Hematopoietic multipotent progenitor cell treated with erythropoietin and hydrocortisone succinate and interleukin-3 and kit ligand, for 4 days (in vitro differentiated cells): ENCODE measurements around the gene SPTA1.
"Not testable (repeated sequence)": the region's sequence is repeated elsewhere in the genome, so short reads cannot be mapped to it uniquely, and the experiment has no call there.

Experiments used
- DNase-seq: peaks from one replicate; pipeline ENCODE4 v3.0.0-alpha.2; 2015

Gene SPTA1

DNA sequence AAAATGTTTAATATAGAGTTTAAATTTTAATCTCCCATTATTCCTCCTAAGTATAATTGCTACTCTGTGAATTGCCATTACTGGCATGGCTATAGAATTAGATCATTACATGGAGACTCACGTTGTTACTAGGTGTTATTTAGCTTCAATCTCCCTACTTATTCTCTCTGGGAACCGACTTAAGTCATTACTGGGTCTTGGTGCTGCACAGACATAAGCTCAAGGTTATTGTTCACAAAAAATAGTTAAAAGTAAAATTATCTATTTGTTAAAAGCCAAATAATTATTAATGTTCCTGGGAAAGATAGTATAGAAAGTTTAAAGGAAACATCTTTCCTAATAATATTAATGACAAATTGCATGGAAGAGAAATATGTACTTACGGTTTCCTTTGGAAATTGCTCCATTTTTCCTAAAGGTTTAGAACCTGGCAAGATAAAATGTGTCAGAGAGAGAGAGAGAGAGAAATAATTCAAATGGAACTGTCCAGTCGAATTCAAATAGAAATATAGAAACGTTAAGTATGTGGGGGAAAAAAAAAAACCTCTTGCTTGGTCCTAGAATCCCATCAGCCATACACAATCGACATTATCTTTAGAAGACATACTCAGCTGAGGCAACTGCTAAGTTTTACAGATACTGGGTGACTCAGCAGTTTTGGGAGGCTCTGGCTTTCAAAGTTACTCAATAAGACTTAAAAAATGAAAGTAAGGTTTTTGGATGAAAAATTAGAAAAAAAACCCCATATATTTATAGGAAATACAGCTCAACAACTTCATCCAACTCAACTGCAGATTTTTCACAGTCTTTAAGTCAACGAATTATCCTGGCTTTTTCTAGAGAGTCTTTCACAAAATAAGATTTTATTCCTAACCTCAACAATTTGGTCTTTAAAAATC is at the start of gene SPTA1:
Gene SPTA1, minus strand, starts transcription at position 605 of the 899 bp plus-strand sequence. Its CDS starts 198 bp downstream, at position 407.
- peak; percentile 97 for DNase-seq

GRCh38 chr1:158735848-158736247 is 49.3 kb upstream of the SPTA1 start:
- DNase-seq = no peak

DNA sequence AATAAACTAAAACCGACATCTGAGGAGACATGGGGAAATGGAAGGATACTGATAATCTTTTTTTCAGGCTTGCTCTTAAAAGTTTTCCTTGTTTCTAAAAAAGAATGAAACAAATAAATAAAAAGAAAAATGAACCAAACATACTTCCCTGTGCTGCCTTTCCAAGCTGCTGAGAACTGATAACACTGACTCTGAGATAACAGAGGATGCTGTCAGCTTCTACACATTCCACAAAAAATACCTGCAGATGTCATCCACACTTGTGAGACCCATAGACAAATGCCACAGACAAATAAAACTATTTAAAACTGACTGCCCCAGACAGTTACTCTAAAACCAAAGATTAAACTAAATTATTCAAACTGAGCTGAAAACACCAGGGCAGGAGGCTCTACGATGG is 46.0 kb upstream of the SPTA1 start:
- peak; percentile 34 for DNase-seq

DNA sequence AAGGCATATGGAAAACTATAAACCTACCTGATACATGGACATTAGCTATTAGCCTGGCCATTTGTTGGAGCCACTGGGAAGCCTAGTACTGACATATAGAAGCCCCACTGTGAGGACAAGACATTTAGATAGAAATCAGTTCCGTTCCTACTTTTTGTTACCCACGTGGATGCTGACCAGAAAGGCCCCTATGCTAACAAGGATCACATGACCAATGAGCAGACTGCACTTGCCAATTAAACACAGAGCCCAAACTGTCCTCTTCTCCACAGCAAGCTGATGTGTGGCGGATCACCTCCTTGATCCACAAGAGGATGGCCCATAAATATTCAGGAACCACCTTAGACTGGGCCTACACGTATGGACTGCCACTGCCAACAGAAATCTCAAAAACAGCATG is 45.2 kb upstream of the SPTA1 start:
- no peak for DNase-seq

DNA sequence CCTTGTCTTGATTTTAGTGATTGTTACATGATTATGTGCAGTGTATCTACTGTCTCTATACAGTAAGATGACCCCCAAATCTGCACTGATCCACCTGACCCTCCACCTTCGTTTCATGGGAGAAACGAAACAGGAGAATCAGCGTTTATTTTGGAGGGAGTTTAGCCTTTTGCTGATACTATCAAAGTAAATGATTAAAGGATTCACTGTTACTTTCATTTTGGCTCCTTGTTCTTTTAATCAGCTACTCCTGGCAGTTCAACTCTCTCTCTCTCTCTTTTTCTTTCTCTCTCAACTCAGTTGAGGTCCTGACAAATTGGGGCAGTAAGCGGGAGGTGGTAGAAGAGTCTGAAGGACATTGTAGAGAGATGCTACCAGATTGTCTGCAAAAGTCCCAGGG is 43.9 kb upstream of the SPTA1 start:
- no peak for DNase-seq

DNA sequence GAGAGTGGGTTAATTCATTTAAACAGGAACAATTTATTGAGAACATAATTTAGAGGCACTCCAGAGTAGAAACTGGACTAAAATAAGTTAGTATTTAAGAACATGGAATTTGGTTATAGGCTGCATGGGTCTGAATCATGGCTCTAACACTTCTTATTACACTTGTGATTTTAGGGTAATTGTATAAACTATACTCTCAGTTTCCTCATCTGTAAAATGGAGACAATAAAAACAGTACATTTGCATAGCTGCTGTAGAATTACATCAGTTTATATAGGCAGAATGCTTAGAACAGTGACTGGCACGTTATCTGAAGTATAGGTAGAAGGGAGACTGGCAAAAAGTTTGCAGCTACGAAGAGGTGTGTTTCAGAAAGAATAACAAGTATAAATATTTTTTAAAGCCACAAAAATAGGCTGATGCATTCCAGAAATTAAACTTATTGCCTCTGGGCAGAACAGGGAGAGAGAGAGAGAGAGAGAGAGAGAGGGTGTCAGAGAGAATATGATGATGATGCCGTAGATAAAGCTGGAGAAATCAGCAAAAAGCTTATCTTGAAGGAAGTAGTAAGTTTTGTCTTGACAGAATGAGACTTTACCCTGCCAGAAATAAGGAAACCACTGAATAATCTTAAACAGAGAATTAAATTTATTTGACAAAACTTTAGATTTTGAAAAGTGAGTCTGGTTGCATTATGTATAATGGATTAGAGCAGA is 42.2 kb upstream of the SPTA1 start:
- peak; percentile 27 for DNase-seq

DNA sequence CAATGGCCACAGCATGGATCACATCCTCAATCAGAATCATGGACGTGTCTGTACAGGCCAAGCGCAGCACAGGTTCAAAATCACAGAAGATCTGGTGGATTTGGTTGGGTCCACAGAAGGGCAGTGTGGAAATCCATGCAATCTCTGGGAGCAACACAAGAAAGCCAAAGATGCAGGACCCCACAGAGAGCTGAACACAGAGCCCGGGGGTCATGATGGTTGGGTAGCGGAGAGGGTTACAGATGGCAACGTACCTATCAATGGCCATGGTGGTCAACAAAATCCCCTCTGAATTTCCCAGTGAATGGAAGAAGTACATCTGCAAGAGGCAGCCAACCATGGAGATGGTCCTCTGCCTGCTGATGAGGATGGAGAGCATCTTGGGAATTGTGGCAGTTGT is 37.9 kb upstream of the SPTA1 start:
- no peak for DNase-seq

GRCh38 chr1:158720620-158721019 is 34.1 kb upstream of the SPTA1 start, which contains the start of gene OR6K3:
Gene OR6K3, minus strand, starts transcription at chr1:158720720. Its CDS starts 2,605 bp downstream, at chr1:158718115.
- DNase-seq = no peak

GRCh38 chr1:158719664-158720063 is 33.1 kb upstream of the SPTA1 start:
- no peak for DNase-seq

- DNase-seq = no peak
Observed at GRCh38 chr1:158717344-158717743, 30.8 kb upstream of the SPTA1 start.

GRCh38 chr1:158716335-158716734 is 29.8 kb upstream of the SPTA1 start:
- no peak for DNase-seq

DNA sequence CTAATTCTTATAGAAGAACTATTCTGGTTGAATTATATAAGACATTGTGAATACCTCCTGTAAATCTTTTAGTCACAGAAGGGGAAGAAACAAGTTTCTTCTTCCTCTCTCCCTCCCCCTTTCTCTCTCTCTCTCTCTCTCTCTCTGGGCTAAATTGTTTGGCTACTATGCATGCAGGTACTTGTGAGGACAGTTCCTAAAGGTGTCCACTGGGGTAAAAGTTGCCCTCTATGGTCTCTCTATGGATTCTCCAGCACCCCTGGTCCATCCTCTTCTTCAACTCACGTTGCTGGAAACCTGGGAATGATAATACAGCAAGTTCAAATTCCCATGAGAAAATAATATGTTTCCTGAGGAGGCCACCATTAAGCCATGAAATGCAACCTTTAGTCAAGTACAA is 28.2 kb upstream of the SPTA1 start:
- DNase-seq = no peak

- DNase-seq = no peak
Observed at GRCh38 chr1:158711098-158711497, 24.6 kb upstream of the SPTA1 start.

DNA sequence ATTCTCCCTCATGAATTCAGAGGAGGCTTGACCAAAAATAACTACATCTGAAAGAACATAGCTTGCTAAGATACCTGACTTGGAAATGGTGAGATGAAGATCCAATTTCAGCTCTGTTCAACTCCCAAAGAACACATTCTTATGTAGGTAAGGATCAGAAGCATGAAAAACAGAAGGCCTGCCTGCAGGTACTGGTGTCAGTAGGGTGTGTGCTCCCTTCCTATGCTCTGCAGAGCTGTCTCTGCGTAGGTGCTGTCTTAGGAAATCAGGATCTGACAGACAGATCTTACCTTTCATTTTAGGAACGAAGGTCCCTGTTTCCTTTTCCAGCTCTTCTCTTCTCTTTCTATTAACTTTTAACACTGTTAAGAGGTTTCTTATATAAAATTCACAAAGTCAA is 19.6 kb upstream of the SPTA1 start:
- no peak for DNase-seq

GRCh38 chr1:158700552-158700951 is 14.0 kb upstream of the SPTA1 start, which contains the start of gene OR6K2:
Gene OR6K2, minus strand, starts transcription at chr1:158700652. Its CDS starts 0 bp downstream, at chr1:158700652.
- DNase-seq = no peak

DNA sequence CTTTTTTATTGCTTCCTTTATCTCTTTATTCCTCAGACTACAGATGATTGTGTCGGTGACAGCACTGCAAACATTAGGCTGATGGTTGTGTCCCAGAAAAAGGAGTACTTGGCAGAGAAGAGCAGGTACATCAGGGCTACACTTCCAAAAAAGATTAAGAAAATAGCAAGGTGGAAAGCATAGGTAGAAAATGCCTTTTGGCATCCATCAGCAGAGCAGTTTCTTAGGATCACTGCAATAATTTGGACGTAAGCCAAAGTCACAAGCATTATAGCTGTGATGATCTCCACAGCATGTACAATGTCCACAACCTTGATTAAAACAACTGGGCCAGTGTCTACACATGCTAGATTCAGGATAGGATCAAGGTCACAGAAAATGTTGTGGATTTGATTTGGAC is 8.1 kb upstream of the SPTA1 start:
- no peak for DNase-seq

DNA sequence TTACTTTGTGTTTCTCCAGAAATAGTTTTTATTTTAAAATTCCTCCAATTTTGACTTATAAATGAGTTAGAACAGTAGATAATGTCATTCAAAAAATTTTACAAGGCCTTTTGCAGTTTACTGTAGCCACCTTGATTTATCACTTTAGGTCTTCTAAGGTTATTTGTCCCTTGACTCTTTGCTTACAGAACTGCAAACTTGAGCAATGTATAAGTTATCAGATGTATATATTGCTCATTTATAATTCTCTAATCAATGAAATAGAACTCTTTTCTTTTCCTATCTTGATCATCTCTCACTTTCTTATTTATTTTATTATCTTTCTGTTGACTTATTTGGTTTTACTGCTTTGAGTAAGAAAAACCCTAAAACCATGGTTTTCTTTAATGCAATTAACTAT is 5.8 kb upstream of the SPTA1 start:
- no peak for DNase-seq

DNA sequence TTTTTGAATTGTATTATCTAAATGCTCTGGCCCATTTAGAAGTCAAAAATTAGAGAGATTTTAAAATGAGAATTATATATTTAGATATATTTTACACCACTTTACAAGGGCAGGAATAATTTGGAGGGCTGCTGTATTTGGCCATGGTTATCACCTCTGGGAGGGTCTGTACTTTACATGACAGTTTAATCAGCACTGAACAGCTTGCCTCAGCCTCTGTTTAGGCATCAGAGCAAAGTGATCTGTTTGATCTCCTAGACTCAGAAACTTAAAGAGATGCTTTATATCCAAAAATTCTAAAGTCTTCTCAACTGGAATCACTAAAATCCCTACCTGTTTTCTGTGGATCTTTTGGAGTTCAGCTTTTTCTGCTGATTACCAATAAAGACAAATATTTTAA is 5.4 kb upstream of the SPTA1 start:
- DNase-seq = peak; percentile 93

DNA sequence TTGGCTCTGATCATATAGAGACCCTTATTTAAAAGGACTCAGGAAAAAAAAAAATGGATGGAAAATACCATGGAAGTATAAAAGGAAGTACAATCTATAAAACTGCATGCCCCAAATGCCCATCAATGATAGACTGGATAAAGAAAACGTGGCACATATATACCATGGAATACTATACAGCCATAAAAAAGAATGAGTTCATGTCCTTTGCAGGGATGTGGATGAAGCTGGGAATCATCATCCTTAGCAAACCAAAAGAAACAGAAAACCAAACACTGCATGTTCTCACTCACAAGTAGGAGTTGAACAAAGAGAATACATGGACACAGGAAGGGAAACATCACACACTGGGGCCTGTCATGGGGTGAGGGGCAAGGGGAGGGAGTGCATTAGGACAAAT is 4.6 kb upstream of the SPTA1 start:
- DNase-seq = not testable (repeated sequence)

- DNase-seq = no peak
Observed at GRCh38 chr1:158689875-158690274, 3.4 kb upstream of the SPTA1 start.

DNA sequence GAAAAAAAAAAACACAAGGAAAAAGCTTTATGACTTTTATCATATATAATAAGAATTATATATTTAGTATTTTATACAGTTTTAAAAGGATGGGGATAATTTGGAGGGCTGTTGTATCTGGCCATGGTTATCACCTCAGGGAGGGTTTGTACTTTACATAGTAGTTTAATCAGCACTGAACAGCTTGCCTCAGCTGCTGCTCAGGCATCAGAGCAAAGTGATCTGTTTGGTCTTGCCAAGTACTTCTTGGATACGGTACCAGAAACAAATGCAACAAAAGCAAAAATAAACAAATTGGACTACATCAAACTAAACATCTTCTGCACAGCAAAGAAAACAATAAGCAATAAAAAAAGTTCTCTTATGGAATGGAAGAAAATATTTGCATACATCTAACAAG is 2.6 kb upstream of the SPTA1 start:
- DNase-seq = peak; percentile 90

GRCh38 chr1:158688343-158688742 is 1.8 kb upstream of the SPTA1 start:
- not testable (repeated sequence) for DNase-seq

GRCh38 chr1:158687037-158687436 is 522 bp upstream of the SPTA1 start:
- DNase-seq = no peak

GRCh38 chr1:158685085-158685484 is 1.4 kb downstream of the SPTA1 start:
- no peak for DNase-seq
